GM12878 (cell line): ENCODE measurements around the gene TMC7. TPM values are rescaled to one million over a fixed set of nuclear protein-coding genes. Genes with fewer than 3 reads are reported as not detected.

Experiments
- ATAC-seq: fragments of 200-7000 bp; cut with Tn5 transposase; 3 replicates; pipeline ENCODE4 v1.9.1; 2020; ENCODE audit warnings: mild to moderate bottlenecking, moderate library complexity
- BruUV-seq: library from RNA; stranded (reverse); fragments of 400-500 nt; replicated peaks from 2 replicates; lab custom pipeline; 2021; lab: Mats Ljungman, UMichigan
- CTCF ChIA-PET: fragments of 300-600 bp; sonication (Branson Sonifier 250); formaldehyde crosslinking; extraction: SDS; loops from one replicate; lab custom pipeline; 2021; ENCODE audit warnings: inconsistent platforms; lab: Yijun Ruan, JAX
- POLR2A ChIA-PET: fragments of 350-600 bp; formaldehyde crosslinking; extraction: SDS; loops from one replicate; lab custom pipeline; 2021; ENCODE audit warnings: inconsistent platforms; lab: Charles Lee
- RAD21 ChIA-PET: fragments of 300-600 bp; sonication (Branson Sonifier 250); formaldehyde crosslinking; loops from one replicate; lab custom pipeline; 2023; ENCODE audit warnings: antibody characterized with exemption; ENCODE audit not compliant: unreplicated experiment; lab: Charles Lee
- SMC1A ChIA-PET: fragments of 300-600 bp; sonication (Branson Sonifier 250); formaldehyde crosslinking; loops from one replicate; lab custom pipeline; 2023; ENCODE audit not compliant: unreplicated experiment, uncharacterized antibody; lab: Charles Lee
- DNase-seq: peaks from one replicate; pipeline ENCODE4 v3.0.0-alpha.2; 2011; ENCODE audit warnings: low read depth, low spot score
- FAIRE-seq: peaks from 3 replicates; lab custom pipeline; 2011; peaks lifted over from hg19 to GRCh38; lab: Jason Lieb, UNC
- H2AFZ ChIP-seq: 2 replicates; pipeline ENCODE4 v1.6.0; 2011; ENCODE audit warnings: low read depth, low read length, control low read depth; ENCODE audit not compliant: control insufficient read depth
- H3K27ac ChIP-seq: 2 replicates; pipeline ENCODE4 v1.5.1; 2011; ENCODE audit warnings: control low read depth; ENCODE audit not compliant: control insufficient read depth, insufficient read depth
- H3K27me3 ChIP-seq, 2 experiments: replicated peaks in 1 of 2; 2 replicates each; pipeline versions ENCODE4 v1.6.0 to v1.6.1; 2011; ENCODE audit warnings: low read length in 1 of 2; ENCODE audit not compliant: control insufficient read depth in 2 of 2, insufficient read depth in 2 of 2
- H3K36me3 ChIP-seq, 2 experiments: 2 replicates each; pipeline ENCODE4 v1.5.1; 2011; ENCODE audit warnings: low read length in 1 of 2; ENCODE audit not compliant: control insufficient read depth in 2 of 2, insufficient read depth in 2 of 2
- H3K4me1 ChIP-seq: 2 replicates; pipeline ENCODE4 v1.6.1; 2011; ENCODE audit warnings: mild to moderate bottlenecking, low read length, moderate library complexity, mixed read lengths; ENCODE audit not compliant: control insufficient read depth, insufficient read depth
- H3K4me2 ChIP-seq: 2 replicates; pipeline ENCODE4 v1.6.0; 2011; ENCODE audit warnings: control low read depth; ENCODE audit not compliant: control insufficient read depth, insufficient read depth
- H3K4me3 ChIP-seq: fragments of 200-600 bp; sonication (generic); 2 replicates; pipeline ENCODE4 v1.5.1; 2016
- H3K79me2 ChIP-seq: 2 replicates; pipeline ENCODE4 v1.6.0; 2011; ENCODE audit warnings: low read length; ENCODE audit not compliant: control insufficient read depth, insufficient read depth
- H3K9ac ChIP-seq: 2 replicates; pipeline ENCODE4 v1.8.0; 2011; ENCODE audit warnings: low read length, control low read depth, mixed read lengths; ENCODE audit not compliant: control insufficient read depth, insufficient read depth
- H3K9me3 ChIP-seq: replicated peaks from 3 replicates; pipeline ENCODE4 v1.5.1; 2011; ENCODE audit warnings: mild to moderate bottlenecking, low read length; ENCODE audit not compliant: control insufficient read depth, insufficient read depth
- H4K20me1 ChIP-seq: 2 replicates; pipeline ENCODE4 v1.6.0; 2011; ENCODE audit not compliant: control insufficient read depth, insufficient read depth
- CREB1 ChIP-seq: IDR thresholded peaks from 2 replicates; pipeline ENCODE4 v1.6.1; 2012; ENCODE audit warnings: low read depth, mild to moderate bottlenecking, inconsistent platforms
- SMARCA5 ChIP-seq: fragments of 450-650 bp; IDR thresholded peaks from 2 replicates; pipeline ENCODE4 v1.6.1; 2017; ENCODE audit warnings: mild to moderate bottlenecking
- SMC3 ChIP-seq: IDR thresholded peaks from 2 replicates; pipeline ENCODE4 v1.6.1; 2011; ENCODE audit warnings: low read length, improper control_type of control experiment, borderline replicate concordance
- ZNF622 ChIP-seq: fragments of 450-650 bp; IDR thresholded peaks from 2 replicates; pipeline ENCODE4 v1.6.1; 2017; ENCODE audit warnings: mild to moderate bottlenecking, inconsistent platforms
- WGBS: methylation state at CpG from one replicate; pipeline ENCODE4 v1.1.6; 2016; ENCODE audit warnings: low lambda C conversion rate; ENCODE audit not compliant: insufficient replicate concordance, insufficient coverage; ENCODE audit errors: missing lambda C conversion rate; 5-methylcytosine and 5-hydroxymethylcytosine counted together
- in situ Hi-C: fragments of 300-500 bp; cut with MboI; formaldehyde crosslinking; loops from 9 replicates; pipeline ENCODE4 v1.14.3; 2018; ENCODE audit warnings: mixed read lengths
- intact Hi-C: fragments of 100-400 bp; cut with micrococcal nuclease; formaldehyde crosslinking; loops from one replicate; pipeline ENCODE4 v1.14.2; 2022; ENCODE audit not compliant: unreplicated experiment
- polyA plus RNA-seq, 11 experiments: library from polyadenylated mRNA; depleted of rRNA in 4 of 11; unstranded in 6 of 11; stranded (reverse) in 5 of 11; fragments of >200 nt; fragmentation: Nextera tagmentation in 4 of 11; fragmentation: Illumina TruSeq in 1 of 11; extraction: Ambion mirVana in 4 of 11; extraction: Trizol in 1 of 11; gene quantifications; 1 replicate in 1 of 11; 2 replicates in 10 of 11; pipeline versions ENCODE4 v1.2.1 to v1.2.3, GENCODE V29; 2011 to 2016; ENCODE audit warnings: inconsistent platforms in 2 of 11, missing spikeins in 2 of 11, low read depth in 1 of 11
- total RNA-seq, 4 experiments: library from RNA; depleted of rRNA in 3 of 4; stranded (reverse); fragments of >200 nt in 3 of 4; fragmentation: Illumina TruSeq in 1 of 4; extraction: Trizol in 1 of 4; gene quantifications; 2 replicates each; pipeline versions ENCODE4 v1.2.1 to v1.2.3, GENCODE V29; 2013 to 2021
- TF ChIP-seq, protein P1 (sequence below): fragments of 450-650 bp; IDR thresholded peaks from 2 replicates; pipeline ENCODE4 v1.6.1; 2014; ENCODE audit warnings: mild to moderate bottlenecking
- TF ChIP-seq, protein P2 (sequence below): fragments of 450-650 bp; IDR thresholded peaks from 2 replicates; pipeline ENCODE4 v1.6.1; 2017; ENCODE audit warnings: antibody characterized with exemption, mild to moderate bottlenecking, moderate library complexity
- TF ChIP-seq, protein P3 (sequence below): fragments of 450-650 bp; IDR thresholded peaks from 2 replicates; pipeline ENCODE4 v1.6.1; 2017; ENCODE audit warnings: mild to moderate bottlenecking, low read depth, inconsistent platforms; ENCODE audit not compliant: poor library complexity, severe bottlenecking
- TF ChIP-seq, protein P4 (sequence below): IDR thresholded peaks from 2 replicates; pipeline ENCODE4 v1.6.1; 2011; ENCODE audit warnings: low read depth, mild to moderate bottlenecking, low read length, moderate library complexity, borderline replicate concordance; ENCODE audit errors: extremely low read depth
- TF ChIP-seq, protein P5 (sequence below): fragments of 450-650 bp; IDR thresholded peaks from 2 replicates; pipeline ENCODE4 v1.6.1; 2018; ENCODE audit warnings: borderline replicate concordance, mild to moderate bottlenecking; ENCODE audit not compliant: partially characterized antibody

TMC7 gene
- total and polyA plus RNA-seq, 10 of the 15 experiments (the other 5 are each of a cell fraction or from before 2014, with no cell fraction given): 0.15 TPM; not detected in 9

DNA sequence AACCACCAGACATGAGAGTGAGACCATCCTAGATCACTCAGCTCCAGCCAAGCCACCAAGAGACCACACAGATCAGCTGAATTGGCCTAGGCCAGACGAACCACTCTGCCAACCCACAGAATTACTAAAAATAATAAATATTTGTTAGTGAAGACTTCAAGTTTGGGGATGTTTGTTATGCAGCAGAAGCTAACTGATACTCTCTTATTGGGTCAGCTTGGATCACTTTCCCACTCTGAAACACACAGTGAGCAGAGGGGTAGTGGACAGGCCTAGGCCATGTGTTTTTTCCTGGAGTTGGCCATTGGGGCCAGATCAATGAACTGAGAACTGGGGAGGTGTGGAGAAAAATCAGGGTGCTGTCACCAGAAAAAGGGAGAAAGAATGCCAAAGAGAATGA is 114.4 kb downstream of the TMC7 start (continued):
- TF ChIP-seq, protein P1, sequence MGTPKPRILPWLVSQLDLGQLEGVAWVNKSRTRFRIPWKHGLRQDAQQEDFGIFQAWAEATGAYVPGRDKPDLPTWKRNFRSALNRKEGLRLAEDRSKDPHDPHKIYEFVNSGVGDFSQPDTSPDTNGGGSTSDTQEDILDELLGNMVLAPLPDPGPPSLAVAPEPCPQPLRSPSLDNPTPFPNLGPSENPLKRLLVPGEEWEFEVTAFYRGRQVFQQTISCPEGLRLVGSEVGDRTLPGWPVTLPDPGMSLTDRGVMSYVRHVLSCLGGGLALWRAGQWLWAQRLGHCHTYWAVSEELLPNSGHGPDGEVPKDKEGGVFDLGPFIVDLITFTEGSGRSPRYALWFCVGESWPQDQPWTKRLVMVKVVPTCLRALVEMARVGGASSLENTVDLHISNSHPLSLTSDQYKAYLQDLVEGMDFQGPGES: no peak

DNA sequence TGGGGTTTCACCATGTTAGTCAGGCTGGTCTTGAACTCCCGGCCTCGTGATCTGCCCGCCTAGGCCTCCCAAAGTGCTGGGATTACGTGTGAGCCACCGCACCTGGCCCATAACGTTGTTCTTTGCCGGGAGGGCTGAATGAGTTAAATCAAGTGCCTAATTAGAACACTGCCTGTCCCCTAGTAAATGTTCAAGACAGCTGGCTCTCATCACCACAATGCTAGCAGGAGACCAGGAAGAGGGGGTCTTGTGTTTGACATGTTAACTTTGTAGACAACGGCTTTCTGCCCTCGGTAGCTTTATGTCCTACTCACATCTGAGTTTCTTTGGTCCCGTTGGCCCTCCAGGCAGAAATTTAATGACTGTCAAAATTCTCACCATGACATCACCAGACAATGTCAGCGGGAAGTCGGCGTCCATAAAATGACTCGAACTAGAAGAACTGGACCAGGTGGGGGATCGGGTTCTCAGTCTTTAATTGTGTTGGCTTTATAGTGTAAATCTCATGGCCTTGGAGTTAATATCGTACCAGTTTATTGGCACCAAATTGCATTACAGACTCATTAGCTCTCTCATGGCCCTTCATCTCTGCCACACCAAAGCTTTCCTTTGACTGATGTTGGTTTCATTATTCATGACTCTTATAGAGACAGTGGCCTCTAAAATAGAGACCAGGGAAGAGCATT is 118.6 kb downstream of the TMC7 start:
- intact Hi-C loops: no loop called here
- SMC1A ChIA-PET: interaction anchor here (0.8 kb wide), 1 partner anchor 10 kb away, joined by 3 read pairs; no protein-coding TSS in a partner anchor
- TF ChIP-seq, protein P2, sequence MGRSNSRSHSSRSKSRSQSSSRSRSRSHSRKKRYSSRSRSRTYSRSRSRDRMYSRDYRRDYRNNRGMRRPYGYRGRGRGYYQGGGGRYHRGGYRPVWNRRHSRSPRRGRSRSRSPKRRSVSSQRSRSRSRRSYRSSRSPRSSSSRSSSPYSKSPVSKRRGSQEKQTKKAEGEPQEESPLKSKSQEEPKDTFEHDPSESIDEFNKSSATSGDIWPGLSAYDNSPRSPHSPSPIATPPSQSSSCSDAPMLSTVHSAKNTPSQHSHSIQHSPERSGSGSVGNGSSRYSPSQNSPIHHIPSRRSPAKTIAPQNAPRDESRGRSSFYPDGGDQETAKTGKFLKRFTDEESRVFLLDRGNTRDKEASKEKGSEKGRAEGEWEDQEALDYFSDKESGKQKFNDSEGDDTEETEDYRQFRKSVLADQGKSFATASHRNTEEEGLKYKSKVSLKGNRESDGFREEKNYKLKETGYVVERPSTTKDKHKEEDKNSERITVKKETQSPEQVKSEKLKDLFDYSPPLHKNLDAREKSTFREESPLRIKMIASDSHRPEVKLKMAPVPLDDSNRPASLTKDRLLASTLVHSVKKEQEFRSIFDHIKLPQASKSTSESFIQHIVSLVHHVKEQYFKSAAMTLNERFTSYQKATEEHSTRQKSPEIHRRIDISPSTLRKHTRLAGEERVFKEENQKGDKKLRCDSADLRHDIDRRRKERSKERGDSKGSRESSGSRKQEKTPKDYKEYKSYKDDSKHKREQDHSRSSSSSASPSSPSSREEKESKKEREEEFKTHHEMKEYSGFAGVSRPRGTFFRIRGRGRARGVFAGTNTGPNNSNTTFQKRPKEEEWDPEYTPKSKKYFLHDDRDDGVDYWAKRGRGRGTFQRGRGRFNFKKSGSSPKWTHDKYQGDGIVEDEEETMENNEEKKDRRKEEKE: no peak
- TF ChIP-seq, protein P3, sequence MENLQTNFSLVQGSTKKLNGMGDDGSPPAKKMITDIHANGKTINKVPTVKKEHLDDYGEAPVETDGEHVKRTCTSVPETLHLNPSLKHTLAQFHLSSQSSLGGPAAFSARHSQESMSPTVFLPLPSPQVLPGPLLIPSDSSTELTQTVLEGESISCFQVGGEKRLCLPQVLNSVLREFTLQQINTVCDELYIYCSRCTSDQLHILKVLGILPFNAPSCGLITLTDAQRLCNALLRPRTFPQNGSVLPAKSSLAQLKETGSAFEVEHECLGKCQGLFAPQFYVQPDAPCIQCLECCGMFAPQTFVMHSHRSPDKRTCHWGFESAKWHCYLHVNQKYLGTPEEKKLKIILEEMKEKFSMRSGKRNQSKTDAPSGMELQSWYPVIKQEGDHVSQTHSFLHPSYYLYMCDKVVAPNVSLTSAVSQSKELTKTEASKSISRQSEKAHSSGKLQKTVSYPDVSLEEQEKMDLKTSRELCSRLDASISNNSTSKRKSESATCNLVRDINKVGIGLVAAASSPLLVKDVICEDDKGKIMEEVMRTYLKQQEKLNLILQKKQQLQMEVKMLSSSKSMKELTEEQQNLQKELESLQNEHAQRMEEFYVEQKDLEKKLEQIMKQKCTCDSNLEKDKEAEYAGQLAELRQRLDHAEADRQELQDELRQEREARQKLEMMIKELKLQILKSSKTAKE: no peak
- TF ChIP-seq, protein P4, sequence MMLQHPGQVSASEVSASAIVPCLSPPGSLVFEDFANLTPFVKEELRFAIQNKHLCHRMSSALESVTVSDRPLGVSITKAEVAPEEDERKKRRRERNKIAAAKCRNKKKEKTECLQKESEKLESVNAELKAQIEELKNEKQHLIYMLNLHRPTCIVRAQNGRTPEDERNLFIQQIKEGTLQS: no peak
- TF ChIP-seq CREB1: no peak
- TF ChIP-seq, protein P5, sequence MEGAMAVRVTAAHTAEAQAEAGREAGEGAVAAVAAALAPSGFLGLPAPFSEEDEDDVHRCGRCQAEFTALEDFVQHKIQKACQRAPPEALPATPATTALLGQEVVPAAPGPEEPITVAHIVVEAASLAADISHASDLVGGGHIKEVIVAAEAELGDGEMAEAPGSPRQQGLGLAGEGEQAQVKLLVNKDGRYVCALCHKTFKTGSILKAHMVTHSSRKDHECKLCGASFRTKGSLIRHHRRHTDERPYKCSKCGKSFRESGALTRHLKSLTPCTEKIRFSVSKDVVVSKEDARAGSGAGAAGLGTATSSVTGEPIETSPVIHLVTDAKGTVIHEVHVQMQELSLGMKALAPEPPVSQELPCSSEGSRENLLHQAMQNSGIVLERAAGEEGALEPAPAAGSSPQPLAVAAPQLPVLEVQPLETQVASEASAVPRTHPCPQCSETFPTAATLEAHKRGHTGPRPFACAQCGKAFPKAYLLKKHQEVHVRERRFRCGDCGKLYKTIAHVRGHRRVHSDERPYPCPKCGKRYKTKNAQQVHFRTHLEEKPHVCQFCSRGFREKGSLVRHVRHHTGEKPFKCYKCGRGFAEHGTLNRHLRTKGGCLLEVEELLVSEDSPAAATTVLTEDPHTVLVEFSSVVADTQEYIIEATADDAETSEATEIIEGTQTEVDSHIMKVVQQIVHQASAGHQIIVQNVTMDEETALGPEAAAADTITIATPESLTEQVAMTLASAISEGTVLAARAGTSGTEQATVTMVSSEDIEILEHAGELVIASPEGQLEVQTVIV: no peak
- TF ChIP-seq ZNF622: no peak
- no peak for TF ChIP-seq SMARCA5
- no peak for TF ChIP-seq SMC3
- DNase-seq (no peak), FAIRE-seq (no peak), ATAC-seq (no peak)
- BruUV-seq: no TSS peak
- Histone ChIP-seq H2AFZ (no peak overlapping the region), H3K79me2 (no peaks in the 10 kb centered on the region), H3K36me3 (no peaks in the 10 kb centered on the region), H3K9me3 (peaks cover 4% of the 10 kb centered on the region; the same call in 2 of the 3 replicates), H3K9ac (no peak overlapping the region), H3K27me3 (no peaks in the 10 kb centered on the region), H3K4me1 (peaks cover 6% of the 10 kb centered on the region), H3K27ac (no peak overlapping the region), H3K4me2 (no peak overlapping the region), H4K20me1 (no peaks in the 10 kb centered on the region), H3K4me3 (no peak overlapping the region)
- POLR2A ChIA-PET: interaction anchor here (0.5 kb wide), 1 partner anchor 11 kb away, joined by 4 read pairs; no protein-coding TSS in a partner anchor
- CTCF ChIA-PET: interaction anchor here (0.6 to 1.1 kb wide), 2 partner anchors 16 to 29 kb away, joined by 3 to 5 read pairs; no protein-coding TSS in a partner anchor
- in situ Hi-C loops: no loop called here
- RAD21 ChIA-PET: interaction anchor here (0.6 kb wide), 1 partner anchor 158 kb away, joined by 3 read pairs; no protein-coding TSS in a partner anchor
- 69% methylated on average over 16 of the region's 16 CpGs for WGBS
